H9 (cell line): ENCODE measurements around the gene TGFBR2. TPM values are rescaled to one million over a fixed set of nuclear protein-coding genes. Genes with fewer than 3 reads are reported as not detected.
A peak's percentile ranks its signal among the peaks of the same experiment; 100 is the strongest.

Experiments
- DNase-seq: peaks from one replicate; pipeline ENCODE4 v3.0.0-alpha.2; 2017
- H2AFZ ChIP-seq: one replicate; pipeline ENCODE4 v1.6.1; 2013; ENCODE audit warnings: mild to moderate bottlenecking, low read length, control low read depth, moderate library complexity
- H2AK5ac ChIP-seq: 2 replicates; pipeline ENCODE4 v1.6.1; 2013; ENCODE audit warnings: low read length, control low read depth, mixed read lengths; ENCODE audit not compliant: insufficient read length
- H2BK120ac ChIP-seq: one replicate; pipeline ENCODE4 v1.6.1; 2013; ENCODE audit warnings: low read depth, mild to moderate bottlenecking, low read length, control low read depth, inconsistent platforms; ENCODE audit not compliant: poor library complexity, severe bottlenecking
- H2BK12ac ChIP-seq: 2 replicates; pipeline ENCODE4 v1.6.1; 2013; ENCODE audit warnings: low read length, control low read depth, mixed read lengths, low read depth; ENCODE audit not compliant: insufficient read length
- H2BK15ac ChIP-seq: 2 replicates; pipeline ENCODE4 v1.6.1; 2013; ENCODE audit warnings: low read depth, low read length, control low read depth
- H2BK20ac ChIP-seq: one replicate; pipeline ENCODE4 v1.6.1; 2013; ENCODE audit warnings: low read depth, mild to moderate bottlenecking, low read length, control low read depth, inconsistent platforms; ENCODE audit not compliant: poor library complexity, severe bottlenecking
- H2BK5ac ChIP-seq: 2 replicates; pipeline ENCODE4 v1.6.1; 2013; ENCODE audit warnings: low read length, control low read depth, mixed read lengths; ENCODE audit not compliant: insufficient read length
- H3K14ac ChIP-seq: 2 replicates; pipeline ENCODE4 v1.6.1; 2013; ENCODE audit warnings: low read length, control low read depth; ENCODE audit not compliant: insufficient read depth
- H3K18ac ChIP-seq: 2 replicates; pipeline ENCODE4 v1.6.1; 2013; ENCODE audit warnings: low read depth, mild to moderate bottlenecking, mixed read lengths, low read length, control low read depth; ENCODE audit not compliant: insufficient read length
- H3K23ac ChIP-seq: 2 replicates; pipeline ENCODE4 v1.6.1; 2013; ENCODE audit warnings: low read length, control low read depth, mixed read lengths, low read depth; ENCODE audit not compliant: insufficient read length
- H3K23me2 ChIP-seq: 2 replicates; pipeline ENCODE4 v1.6.1; 2013; ENCODE audit warnings: low read depth, mild to moderate bottlenecking, mixed read lengths, low read length, control low read depth; ENCODE audit not compliant: insufficient read length, poor library complexity, severe bottlenecking
- H3K27ac ChIP-seq: 2 replicates; pipeline ENCODE4 v1.5.1; 2013; ENCODE audit warnings: low read length, control low read depth, mixed read lengths, low read depth; ENCODE audit not compliant: insufficient read length
- H3K27me3 ChIP-seq: 2 replicates; pipeline ENCODE4 v1.6.1; 2013; ENCODE audit warnings: low read length, control low read depth, inconsistent platforms; ENCODE audit not compliant: insufficient read depth
- H3K4ac ChIP-seq: 2 replicates; pipeline ENCODE4 v1.6.1; 2013; ENCODE audit warnings: low read depth, mild to moderate bottlenecking, control low read depth, inconsistent platforms, low read length, moderate library complexity
- H3K4me1 ChIP-seq: 2 replicates; pipeline ENCODE4 v1.6.1; 2013; ENCODE audit warnings: low read length, control low read depth, inconsistent platforms; ENCODE audit not compliant: insufficient read depth
- H3K4me2 ChIP-seq: 2 replicates; pipeline ENCODE4 v1.6.1; 2013; ENCODE audit warnings: low read length, control low read depth, mixed read lengths; ENCODE audit not compliant: insufficient read length, insufficient read depth
- H3K56ac ChIP-seq: 2 replicates; pipeline ENCODE4 v1.6.1; 2013; ENCODE audit warnings: low read depth, mild to moderate bottlenecking, mixed read lengths, low read length, control low read depth; ENCODE audit not compliant: insufficient read length
- H3K79me1 ChIP-seq: 2 replicates; pipeline ENCODE4 v1.6.1; 2013; ENCODE audit warnings: low read depth, mild to moderate bottlenecking, moderate library complexity, low read length, control low read depth, inconsistent platforms; ENCODE audit not compliant: insufficient read depth, poor library complexity, severe bottlenecking
- H3K79me2 ChIP-seq: 2 replicates; pipeline ENCODE4 v1.6.1; 2013; ENCODE audit warnings: low read length, control low read depth, inconsistent platforms; ENCODE audit not compliant: insufficient read depth
- H3K9ac ChIP-seq: 2 replicates; pipeline ENCODE4 v1.6.1; 2013; ENCODE audit warnings: low read length, control low read depth, mixed read lengths; ENCODE audit not compliant: insufficient read length; ENCODE audit errors: extremely low read depth
- H3K9me3 ChIP-seq: one replicate; pipeline ENCODE4 v1.6.1; 2013; ENCODE audit warnings: low read depth, low read length, inconsistent platforms; ENCODE audit not compliant: control insufficient read depth
- H3T11ph ChIP-seq: one replicate; pipeline ENCODE4 v1.6.1; 2013; ENCODE audit warnings: mild to moderate bottlenecking, low read length, control low read depth, inconsistent platforms
- H4K20me1 ChIP-seq: one replicate; pipeline ENCODE4 v1.6.1; 2013; ENCODE audit not compliant: control insufficient read depth, insufficient read length, insufficient read depth
- H4K5ac ChIP-seq: 2 replicates; pipeline ENCODE4 v1.6.1; 2013; ENCODE audit warnings: low read depth, mild to moderate bottlenecking, mixed read lengths, low read length, control low read depth; ENCODE audit not compliant: insufficient read length
- H4K8ac ChIP-seq: replicated peaks from 2 replicates; pipeline ENCODE4 v1.6.1; 2013; ENCODE audit warnings: low read length, control low read depth, mixed read lengths, low read depth; ENCODE audit not compliant: insufficient read length
- H4K91ac ChIP-seq: 2 replicates; pipeline ENCODE4 v1.6.1; 2013; ENCODE audit warnings: low read depth, mild to moderate bottlenecking, moderate library complexity, mixed read lengths, low read length, control low read depth; ENCODE audit not compliant: insufficient read length
- H3K27ac Mint-ChIP-seq, 3 experiments: 2 replicates in 2 of 3; 3 replicates in 1 of 3; pipeline ENCODE4 v1.8.0; 2020 to 2021; ENCODE audit warnings: mixed read lengths in 3 of 3, mild to moderate bottlenecking in 1 of 3, moderate library complexity in 1 of 3
- H3K27me3 Mint-ChIP-seq: 2 replicates; pipeline ENCODE4 v1.8.0; 2021; ENCODE audit warnings: low read depth, mild to moderate bottlenecking, moderate library complexity, mixed read lengths
- H3K36me3 Mint-ChIP-seq, 3 experiments: 2 replicates in 2 of 3; 3 replicates in 1 of 3; pipeline ENCODE4 v1.8.0; 2020 to 2021; ENCODE audit warnings: low read depth in 3 of 3, mixed read lengths in 3 of 3; ENCODE audit not compliant: insufficient read depth in 1 of 3
- H3K4me1 Mint-ChIP-seq, 2 experiments: 2 replicates each; pipeline ENCODE4 v1.8.0; 2020; ENCODE audit warnings: mixed read lengths in 2 of 2
- H3K4me3 Mint-ChIP-seq, 2 experiments: 2 replicates in 1 of 2; 3 replicates in 1 of 2; pipeline ENCODE4 v1.8.0; 2020 to 2021; ENCODE audit warnings: mild to moderate bottlenecking in 2 of 2, mixed read lengths in 2 of 2, moderate library complexity in 1 of 2
- H3K9me3 Mint-ChIP-seq, 2 experiments: 2 replicates in 1 of 2; 3 replicates in 1 of 2; pipeline ENCODE4 v1.8.0; 2020; ENCODE audit warnings: mild to moderate bottlenecking in 2 of 2, mixed read lengths in 2 of 2, moderate library complexity in 1 of 2
- CTCF ChIP-seq: fragments of 200-600 bp; sonication (generic); conservative IDR thresholded peaks from 3 replicates; pipeline ENCODE4 v1.8.0; 2021; ENCODE audit warnings: antibody characterized with exemption, mild to moderate bottlenecking
- WGBS: extraction: QIAGEN DNeasy Blood & Tissue Kit; methylation state at CpG from one replicate; pipeline ENCODE4 v1.1.7; 2013; ENCODE audit warnings: missing lambda C conversion rate, low lambda C conversion rate, mixed read lengths; ENCODE audit not compliant: insufficient read length; ENCODE audit errors: extremely low coverage; 5-methylcytosine and 5-hydroxymethylcytosine counted together
- total RNA-seq: library from RNA; stranded (reverse); gene quantifications from 2 replicates; pipeline ENCODE4 v1.2.1, GENCODE V29; 2021

The TGFBR2 gene
- total RNA-seq, 1 experiment from 2014 or later = 10.6 TPM

GRCh38 chr3:30650348-30650995 lies 44.1 kb downstream of the TGFBR2 start:
- H4K8ac ChIP-seq = no peak overlapping the region
- no peaks in the 10 kb centered on the region for H3K27me3 Mint-ChIP-seq
- H4K5ac ChIP-seq = no peak overlapping the region
- no peak overlapping the region for H2BK12ac ChIP-seq
- H3K36me3 Mint-ChIP-seq = peaks cover 33 to 67% (median 44%) of the 10 kb centered on the region in 3 experiments; a peak in 6 of 7 replicates
- no peak overlapping the region for H3K9ac ChIP-seq
- H3K4ac ChIP-seq = no peak overlapping the region
- no peaks in the 10 kb centered on the region for H3K9me3 ChIP-seq
- no peak overlapping the region for H2BK15ac ChIP-seq
- H3K27me3 ChIP-seq = no peaks in the 10 kb centered on the region
- H3K14ac ChIP-seq = no peak overlapping the region
- H3K56ac ChIP-seq = no peak overlapping the region
- H3T11ph ChIP-seq = no peak overlapping the region
- no peaks in the 10 kb centered on the region for H3K23me2 ChIP-seq
- no peak overlapping the region for H3K4me2 ChIP-seq
- no peaks in the 10 kb centered on the region for H3K79me1 ChIP-seq
- H3K23ac ChIP-seq = no peak overlapping the region
- no peak overlapping the region for H4K91ac ChIP-seq
- peak overlapping the region in 1 of 3 experiments; percentile 62; a peak in 3 of 7 replicates for H3K27ac Mint-ChIP-seq
- TF ChIP-seq CTCF = no peak
- WGBS = no CpG with 5 or more reads among the region's 2 CpGs
- no peak for DNase-seq
- peaks cover 10 to 13% of the 10 kb centered on the region in 2 experiments for H3K4me1 Mint-ChIP-seq
- no peak overlapping the region for H2AK5ac ChIP-seq
- H2BK120ac ChIP-seq = no peak overlapping the region
- no peaks in the 10 kb centered on the region for H3K79me2 ChIP-seq
- no peaks in the 10 kb centered on the region for H3K9me3 Mint-ChIP-seq
- H3K4me3 Mint-ChIP-seq = no peak overlapping the region
- H3K27ac ChIP-seq = no peak overlapping the region
- no peaks in the 10 kb centered on the region for H4K20me1 ChIP-seq
- no peak overlapping the region for H2BK5ac ChIP-seq
- no peak overlapping the region for H2AFZ ChIP-seq
- no peak overlapping the region for H2BK20ac ChIP-seq
- no peak overlapping the region for H3K18ac ChIP-seq
- H3K4me1 ChIP-seq = peaks cover 6% of the 10 kb centered on the region; the same call in 1 of the 2 replicates
